Stomach smooth muscle (tissue), 2 donors: ENCODE measurements around the gene SND1.

ENCODE experiments used
- H3K27ac ChIP-seq: one replicate; pipeline ENCODE4 v1.7.0; 2013; ENCODE audit warnings: mild to moderate bottlenecking, low read length, inconsistent platforms
- H3K27me3 ChIP-seq, 2 donors: one replicate each; pipeline ENCODE4 v1.7.0; 2013; ENCODE audit warnings: low read length in 2 of 2; ENCODE audit not compliant: insufficient read depth in 2 of 2, control insufficient read depth in 1 of 2
- H3K36me3 ChIP-seq, 2 donors: one replicate each; pipeline ENCODE4 v1.7.0; 2013; ENCODE audit warnings: low read length in 2 of 2; ENCODE audit not compliant: control insufficient read depth in 2 of 2, insufficient read depth in 2 of 2
- H3K4me1 ChIP-seq: one replicate; pipeline ENCODE4 v1.7.0; 2013; ENCODE audit warnings: low read length; ENCODE audit not compliant: control insufficient read depth, insufficient read depth
- H3K4me3 ChIP-seq, 2 donors: one replicate each; pipeline ENCODE4 v1.7.0; 2013; ENCODE audit warnings: low read length in 2 of 2
- H3K9ac ChIP-seq, 2 donors: one replicate each; pipeline ENCODE4 v1.7.0; 2013; ENCODE audit warnings: low read length in 2 of 2, mild to moderate bottlenecking in 1 of 2
- H3K9me3 ChIP-seq, 2 donors: one replicate each; pipeline ENCODE4 v1.7.0; 2013; ENCODE audit warnings: low read length in 2 of 2; ENCODE audit not compliant: control insufficient read depth in 2 of 2
- donor health status: healthy.
- donor health status: Pancreatic carcinoma.

The SND1 gene

GRCh38 chr7:127628445-127628844 lies 23.5 kb upstream of the SND1 start:
- Histone ChIP-seq H3K9me3 (no peaks in the 10 kb centered on the region), H3K27me3 (peaks cover 0 to 3% of the 10 kb centered on the region in 2 donors), H3K9ac (no peak overlapping the region), H3K4me3 (no peak overlapping the region), H3K36me3 (no peaks in the 10 kb centered on the region), H3K27ac (no peak overlapping the region), H3K4me1 (no peaks in the 10 kb centered on the region)

GRCh38 chr7:127629268-127629854 lies 22.6 kb upstream of the SND1 start:
- Histone ChIP-seq H3K9me3 (no peaks in the 10 kb centered on the region), H3K4me3 (no peak overlapping the region), H3K4me1 (no peaks in the 10 kb centered on the region), H3K9ac (no peak overlapping the region), H3K27ac (no peak overlapping the region), H3K27me3 (peaks cover 0 to 3% of the 10 kb centered on the region in 2 donors), H3K36me3 (no peaks in the 10 kb centered on the region)

GRCh38 chr7:127632276-127632910 lies 19.6 kb upstream of the SND1 start:
- no peak overlapping the region for H3K27ac ChIP-seq
- no peaks in the 10 kb centered on the region for H3K36me3 ChIP-seq
- H3K4me1 ChIP-seq, result no peaks in the 10 kb centered on the region
- H3K4me3 ChIP-seq, result no peak overlapping the region
- H3K9ac ChIP-seq, result no peak overlapping the region
- no peaks in the 10 kb centered on the region for H3K9me3 ChIP-seq
- H3K27me3 ChIP-seq, result peaks cover 0 to 3% of the 10 kb centered on the region in 2 donors

- Histone ChIP-seq H3K27ac (no peak overlapping the region), H3K27me3 (peaks cover 0 to 3% of the 10 kb centered on the region in 2 donors), H3K4me3 (no peak overlapping the region), H3K4me1 (no peaks in the 10 kb centered on the region), H3K36me3 (no peaks in the 10 kb centered on the region), H3K9me3 (no peaks in the 10 kb centered on the region), H3K9ac (no peak overlapping the region)
Measured at GRCh38 chr7:127635659-127636285, 16.2 kb upstream of the SND1 start.

- H3K36me3 ChIP-seq, result no peaks in the 10 kb centered on the region
- no peaks in the 10 kb centered on the region for H3K27me3 ChIP-seq
- no peak overlapping the region for H3K27ac ChIP-seq
- no peak overlapping the region for H3K9ac ChIP-seq
- H3K4me3 ChIP-seq, result no peak overlapping the region
- no peaks in the 10 kb centered on the region for H3K9me3 ChIP-seq
- no peaks in the 10 kb centered on the region for H3K4me1 ChIP-seq
Measured at GRCh38 chr7:127638197-127638596, 13.8 kb upstream of the SND1 start.

- Histone ChIP-seq H3K27me3 (no peaks in the 10 kb centered on the region), H3K4me1 (no peaks in the 10 kb centered on the region), H3K9ac (no peak overlapping the region), H3K27ac (no peak overlapping the region), H3K9me3 (no peaks in the 10 kb centered on the region), H3K4me3 (no peak overlapping the region), H3K36me3 (no peaks in the 10 kb centered on the region)
Measured at GRCh38 chr7:127644484-127644883, 7.5 kb upstream of the SND1 start.

- Histone ChIP-seq H3K4me3 (no peak overlapping the region), H3K9me3 (no peaks in the 10 kb centered on the region), H3K4me1 (no peaks in the 10 kb centered on the region), H3K36me3 (no peaks in the 10 kb centered on the region), H3K27ac (no peak overlapping the region), H3K9ac (no peak overlapping the region), H3K27me3 (no peaks in the 10 kb centered on the region)
Measured at GRCh38 chr7:127647636-127648035, 4.4 kb upstream of the SND1 start.

GRCh38 chr7:127648986-127649385 lies 3.0 kb upstream of the SND1 start:
- no peak overlapping the region for H3K27ac ChIP-seq
- H3K9ac ChIP-seq, result no peak overlapping the region
- no peaks in the 10 kb centered on the region for H3K27me3 ChIP-seq
- H3K4me1 ChIP-seq, result peaks cover 2% of the 10 kb centered on the region
- no peaks in the 10 kb centered on the region for H3K36me3 ChIP-seq
- H3K4me3 ChIP-seq, result no peak overlapping the region
- H3K9me3 ChIP-seq, result no peaks in the 10 kb centered on the region

GRCh38 chr7:127650847-127651555 lies 993 bp upstream of the SND1 start:
- Histone ChIP-seq H3K9me3 (no peaks in the 10 kb centered on the region), H3K27me3 (no peaks in the 10 kb centered on the region), H3K9ac (peak overlapping the region; percentile 91 to 95), H3K27ac (peak overlapping the region; percentile 83), H3K36me3 (no peaks in the 10 kb centered on the region), H3K4me3 (peak overlapping the region; percentile 86 to 95), H3K4me1 (peaks cover 2% of the 10 kb centered on the region)

GRCh38 chr7:127652333-127653248 lies 597 bp downstream of the SND1 start:
- peaks cover 2% of the 10 kb centered on the region for H3K4me1 ChIP-seq
- H3K27me3 ChIP-seq, result no peaks in the 10 kb centered on the region
- H3K36me3 ChIP-seq, result no peaks in the 10 kb centered on the region
- H3K4me3 ChIP-seq, result peak overlapping the region; percentile 95 to 99
- no peaks in the 10 kb centered on the region for H3K9me3 ChIP-seq
- peak overlapping the region; percentile 83 for H3K27ac ChIP-seq
- H3K9ac ChIP-seq, result peak overlapping the region; percentile 89 to 94
